PC-9 (cell line): ENCODE measurements around the gene CST7. TPM values are rescaled to one million over a fixed set of nuclear protein-coding genes. Genes with fewer than 3 reads are reported as not detected.

Experiments used
- BruUV-seq: library from RNA; stranded (reverse); fragments of 400-500 nt; replicated peaks from 2 replicates; lab custom pipeline; 2021; lab: Mats Ljungman, UMichigan
- CTCF ChIA-PET: fragments of 300-600 bp; sonication (Branson Sonifier 250); formaldehyde crosslinking; loops from one replicate; lab custom pipeline; 2022; ENCODE audit warnings: antibody characterized with exemption; lab: Charles Lee
- POLR2A ChIA-PET: fragments of 300-600 bp; sonication (Branson Sonifier 250); formaldehyde crosslinking; loops from one replicate; lab custom pipeline; 2022; ENCODE audit warnings: antibody characterized with exemption; ENCODE audit not compliant: unreplicated experiment; lab: Charles Lee
- DNase-seq, 2 experiments: peaks; one replicate each; pipeline versions ENCODE4 v3.0.0 to v3.0.0-alpha.2; 2015 to 2022; ENCODE audit warnings: mixed read lengths in 1 of 2
- H2AFZ ChIP-seq: fragments of 200-600 bp; sonication (generic); 2 replicates; pipeline ENCODE4 v1.8.1; 2017; ENCODE audit warnings: antibody characterized with exemption
- H3F3A ChIP-seq: fragments of 200-600 bp; sonication (generic); 2 replicates; pipeline ENCODE4 v1.8.1; 2017; ENCODE audit warnings: antibody characterized with exemption, mild to moderate bottlenecking, low read depth; ENCODE audit not compliant: insufficient read depth
- H3K27ac ChIP-seq: fragments of 200-600 bp; sonication (generic); 2 replicates; pipeline ENCODE4 v1.6.1; 2016; ENCODE audit warnings: mixed run types
- H3K27me3 ChIP-seq: fragments of 200-600 bp; sonication (generic); 2 replicates; pipeline ENCODE4 v1.6.1; 2016; ENCODE audit warnings: low read depth, mixed run types; ENCODE audit not compliant: insufficient read depth
- H3K36me3 ChIP-seq: fragments of 200-600 bp; sonication (generic); 2 replicates; pipeline ENCODE4 v1.6.1; 2016; ENCODE audit warnings: low read depth, mixed run types
- H3K4me1 ChIP-seq: fragments of 200-600 bp; sonication (generic); replicated peaks from 2 replicates; pipeline ENCODE4 v1.6.1; 2016; ENCODE audit warnings: mixed run types; ENCODE audit not compliant: insufficient read depth
- H3K4me2 ChIP-seq: fragments of 200-600 bp; sonication (generic); 2 replicates; pipeline ENCODE4 v1.6.1; 2017; ENCODE audit warnings: mixed run types
- H3K4me3 ChIP-seq: fragments of 200-600 bp; sonication (generic); 2 replicates; pipeline ENCODE4 v1.6.1; 2016; ENCODE audit warnings: mixed run types
- H3K79me2 ChIP-seq: fragments of 200-600 bp; sonication (generic); 2 replicates; pipeline ENCODE4 v1.6.1; 2017; ENCODE audit warnings: low read depth, mixed run types
- H3K9me2 ChIP-seq: fragments of 200-600 bp; sonication (generic); 2 replicates; pipeline ENCODE4 v1.8.1; 2017; ENCODE audit warnings: mild to moderate bottlenecking; ENCODE audit not compliant: insufficient read depth
- H3K9me3 ChIP-seq: fragments of 200-600 bp; sonication (generic); 2 replicates; pipeline ENCODE4 v1.8.1; 2016; ENCODE audit warnings: low read depth; ENCODE audit not compliant: insufficient read depth
- H4K20me1 ChIP-seq: fragments of 200-600 bp; sonication (generic); 2 replicates; pipeline ENCODE4 v1.8.1; 2017; ENCODE audit not compliant: insufficient read depth
- CTCF ChIP-seq: fragments of 200-600 bp; sonication (generic); conservative IDR thresholded peaks from 2 replicates; pipeline ENCODE4 v1.6.1; 2017; ENCODE audit warnings: mixed run types, antibody characterized with exemption, mild to moderate bottlenecking, moderate library complexity
- EZH2 ChIP-seq: fragments of 200-600 bp; sonication (generic); IDR thresholded peaks from 2 replicates; pipeline ENCODE4 v1.8.0; 2017; ENCODE audit warnings: antibody characterized with exemption, low read depth
- intact Hi-C: fragments of 100-400 bp; cut with micrococcal nuclease; formaldehyde crosslinking; loops from one replicate; pipeline ENCODE4 v1.10.0; 2022; ENCODE audit not compliant: unreplicated experiment
- total RNA-seq: library from RNA; stranded (reverse); gene quantifications from 2 replicates; pipeline ENCODE4 v1.2.3, GENCODE V29; 2021

The CST7 gene
- total RNA-seq, 1 experiment from 2014 or later = not detected

DNA sequence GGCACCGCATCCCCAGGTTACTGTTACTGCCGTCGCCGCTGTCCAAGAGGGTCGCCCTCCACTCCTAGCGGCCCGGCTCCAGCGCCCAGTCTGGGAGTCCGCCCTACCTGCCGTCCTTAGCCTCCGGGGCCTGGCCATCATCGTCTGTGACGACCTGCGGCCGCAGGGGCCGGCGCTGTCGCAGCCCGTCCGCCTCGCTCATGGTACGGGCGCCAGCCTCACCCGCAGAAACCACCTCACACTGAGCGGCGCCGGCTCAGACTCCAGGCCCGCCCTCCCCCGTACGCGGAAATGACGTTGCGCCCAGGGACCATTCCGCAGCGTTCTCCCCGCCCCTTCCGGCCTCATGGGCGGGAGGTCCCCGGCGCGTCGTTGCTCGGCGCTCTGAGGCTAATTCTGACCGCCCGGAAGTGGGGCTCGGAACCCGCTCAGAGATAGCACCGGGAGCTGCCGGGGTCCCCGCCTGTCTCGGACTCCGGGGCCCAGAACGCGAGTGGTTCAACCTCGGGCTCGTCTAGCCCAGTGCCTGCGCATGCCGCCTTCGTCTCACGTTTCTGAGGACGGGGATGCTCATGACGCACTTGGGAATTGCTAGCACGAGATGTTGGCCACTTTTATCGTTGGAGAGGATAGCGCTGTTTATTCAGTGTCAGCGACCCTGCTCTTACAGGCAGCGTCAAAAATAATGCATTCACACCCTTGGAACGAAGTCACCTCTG is 43.6 kb downstream of the CST7 start, which contains the start of gene APMAP:
Gene APMAP (minus strand): TSS at position 265 of the 719 bp plus-strand sequence. CDS start 63 bp downstream, at position 202.
- no peak for TF ChIP-seq EZH2
- TF ChIP-seq CTCF = no peak
- Histone ChIP-seq H3K9me2 (no peaks in the 10 kb centered on the region), H3K27me3 (no peaks in the 10 kb centered on the region), H3K27ac (peak within 1 kb of the TSS; percentile 54), H3K9me3 (no peaks in the 10 kb centered on the region), H3F3A (peaks cover 6% of the 10 kb centered on the region; the same call in 1 of the 2 replicates), H3K36me3 (no peaks in the 10 kb centered on the region), H3K4me1 (peaks cover 49% of the 10 kb centered on the region), H3K79me2 (peaks cover 46% of the 10 kb centered on the region), H3K4me3 (peak within 1 kb of the TSS; percentile 71), H4K20me1 (no peaks in the 10 kb centered on the region), H3K4me2 (peak within 1 kb of the TSS; percentile 92), H2AFZ (peak within 1 kb of the TSS; percentile 96)
- peak; percentile 75 to 93 for DNase-seq
- intact Hi-C loops = loop anchor here (1.0 to 10.0 kb wide), 10 partner anchors 62 to 1210 kb away; partner anchors contain the start of genes ENTPD6, NANP and ZNF337
- ChIA-PET CTCF (interaction anchor here (3.8 kb wide), 1 partner anchor 406 kb away, joined by 12 read pairs; no protein-coding TSS in a partner anchor), POLR2A (interaction anchor here (0.6 kb wide), 1 partner anchor 403 kb away, joined by 3 read pairs; no protein-coding TSS in a partner anchor)
- no TSS peak for BruUV-seq

DNA sequence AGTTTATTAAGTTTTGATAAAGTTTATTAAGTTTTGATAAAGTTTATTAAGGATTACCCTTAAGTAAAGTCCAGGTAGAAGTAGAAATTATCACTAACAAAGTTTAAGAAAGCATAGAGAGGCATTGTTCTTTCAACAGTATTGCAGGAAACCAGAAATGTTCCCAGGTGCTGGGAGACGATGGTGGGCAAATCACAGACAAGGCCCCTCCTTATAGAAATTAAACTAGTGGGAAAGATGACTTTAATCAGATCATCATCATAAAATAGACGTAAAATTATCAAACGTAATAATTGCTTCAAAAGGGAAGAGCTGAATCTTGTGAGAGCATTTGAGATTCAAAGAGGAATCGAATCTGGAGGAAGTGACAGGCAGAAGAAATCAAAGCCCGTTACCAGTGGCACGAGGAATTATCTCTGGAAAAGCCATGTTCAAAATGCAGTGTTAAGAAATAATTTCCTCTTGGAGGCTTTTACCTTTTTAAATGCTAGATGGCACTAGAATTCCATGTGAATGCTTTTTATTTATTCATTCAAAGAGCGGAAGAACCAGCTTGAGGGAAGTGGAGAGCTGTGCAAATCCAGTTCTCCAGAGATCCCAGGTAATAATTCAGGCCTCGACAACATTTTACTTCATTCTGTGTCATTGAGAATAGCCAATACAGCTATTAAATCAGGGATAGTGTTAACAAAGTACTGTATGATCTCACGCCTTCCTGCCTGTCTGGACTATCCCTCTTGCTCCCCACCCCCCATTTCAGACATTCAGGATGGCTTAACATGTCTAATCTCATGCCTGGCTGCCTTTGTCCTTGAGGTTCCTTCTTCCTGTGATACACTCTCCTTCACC is 44.5 kb downstream of the CST7 start:
- POLR2A ChIA-PET = interaction anchor here (0.5 to 0.8 kb wide), 5 partner anchors 144 to 1303 kb away, joined by 3 to 8 read pairs (median 5); no protein-coding TSS in a partner anchor
- peak in 1 of 2 experiments; percentile 69 for DNase-seq
- peaks cover 38% of the 10 kb centered on the region for H3K79me2 ChIP-seq

More for the DNA sequence above, 44.5 kb downstream of the CST7 start:
- H3K36me3 ChIP-seq = no peaks in the 10 kb centered on the region
- peak overlapping the region; percentile 54 for H3K27ac ChIP-seq
- no TSS peak for BruUV-seq
- H4K20me1 ChIP-seq = no peaks in the 10 kb centered on the region
- peak overlapping the region; percentile 92 for H3K4me2 ChIP-seq
- peak overlapping the region; percentile 96 for H2AFZ ChIP-seq
- peaks cover 49% of the 10 kb centered on the region for H3K4me1 ChIP-seq
- H3K9me2 ChIP-seq = no peaks in the 10 kb centered on the region
- no peaks in the 10 kb centered on the region for H3K27me3 ChIP-seq
- TF ChIP-seq CTCF = peak; percentile 66
- no peak for TF ChIP-seq EZH2
- no peaks in the 10 kb centered on the region for H3K9me3 ChIP-seq
- peak overlapping the region; percentile 71 for H3K4me3 ChIP-seq
- intact Hi-C loops = loop anchor here (1.0 to 10.0 kb wide), 10 partner anchors 73 to 1211 kb away; partner anchors contain the start of genes ENTPD6, NANP and ZNF337
- CTCF ChIA-PET = interaction anchor here (0.6 to 3.8 kb wide), 5 partner anchors 36 to 406 kb away, joined by 3 to 12 read pairs (median 3); no protein-coding TSS in a partner anchor
- H3F3A ChIP-seq = peaks cover 6% of the 10 kb centered on the region; the same call in 1 of the 2 replicates
